Left hindlimb (tissue), 1 donor: ENCODE results near the gene AHDC1.

Source experiments
- DNase-seq: peaks from one replicate; pipeline ENCODE4 v3.0.0-alpha.2; 2018

The AHDC1 gene

DNA sequence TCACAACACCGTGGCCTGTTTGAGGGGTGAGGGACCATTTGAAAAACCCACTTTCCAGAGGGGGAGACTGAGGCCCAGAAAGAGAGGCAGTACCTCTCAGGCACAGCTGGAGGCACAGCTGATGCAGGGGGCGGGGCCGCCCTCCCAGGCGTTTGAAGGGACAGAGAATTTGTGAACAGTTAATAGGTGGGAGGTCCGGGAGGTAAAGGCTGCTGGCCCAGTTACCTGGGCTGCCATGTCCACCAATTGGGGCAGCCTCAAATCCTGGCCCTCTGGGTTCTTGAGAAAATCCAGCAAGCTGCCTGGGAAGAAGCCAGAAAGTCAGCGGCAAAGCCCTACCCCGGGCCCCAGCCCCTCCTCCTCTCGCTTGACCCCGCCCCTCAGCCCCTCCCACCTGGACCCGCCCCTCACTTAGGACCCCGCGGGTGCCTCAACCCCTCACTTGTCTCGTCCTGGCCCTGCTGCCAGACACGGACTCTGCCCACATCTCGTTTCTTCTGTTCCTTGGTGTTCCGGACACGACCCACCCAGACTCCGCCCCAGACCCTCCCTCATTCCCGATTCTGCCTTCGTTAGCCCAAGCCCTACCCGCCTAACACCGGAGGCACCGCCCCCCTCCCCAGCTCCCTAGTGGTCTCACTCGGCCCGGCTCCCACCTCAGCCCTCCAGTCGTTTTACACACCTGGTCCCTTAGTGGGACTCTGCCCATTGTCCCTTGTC, 10.8 kb upstream of the AHDC1 start:
- DNase-seq: no peak

DNA sequence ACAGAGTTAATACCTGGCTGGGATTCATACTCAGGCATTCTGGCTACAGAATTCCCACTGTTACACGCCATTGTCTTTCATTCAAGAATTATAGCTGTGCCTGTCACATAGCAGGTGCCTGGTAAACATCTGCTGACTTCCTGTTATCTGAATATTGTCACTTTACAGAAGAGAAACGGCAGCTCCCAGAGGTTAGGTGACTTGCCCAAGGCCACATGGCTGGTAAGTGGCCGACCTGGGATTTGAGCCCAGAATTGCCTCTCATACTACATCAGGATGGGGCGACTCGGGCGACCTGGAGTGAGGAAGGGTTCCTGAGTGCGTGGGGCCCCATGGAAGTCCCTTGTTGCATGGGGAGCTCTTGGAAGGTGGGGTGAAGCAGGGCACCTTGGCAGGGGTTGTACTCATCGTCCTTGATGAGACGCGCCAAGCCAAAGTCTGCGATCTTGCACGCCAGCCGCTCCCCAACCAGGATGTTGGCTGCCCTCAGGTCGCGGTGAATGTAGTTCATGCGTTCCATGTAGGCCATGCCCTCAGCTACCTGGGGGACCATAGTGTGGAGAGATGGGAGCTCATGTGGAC, 10.2 kb upstream of the AHDC1 start:
- DNase-seq: no peak

DNA sequence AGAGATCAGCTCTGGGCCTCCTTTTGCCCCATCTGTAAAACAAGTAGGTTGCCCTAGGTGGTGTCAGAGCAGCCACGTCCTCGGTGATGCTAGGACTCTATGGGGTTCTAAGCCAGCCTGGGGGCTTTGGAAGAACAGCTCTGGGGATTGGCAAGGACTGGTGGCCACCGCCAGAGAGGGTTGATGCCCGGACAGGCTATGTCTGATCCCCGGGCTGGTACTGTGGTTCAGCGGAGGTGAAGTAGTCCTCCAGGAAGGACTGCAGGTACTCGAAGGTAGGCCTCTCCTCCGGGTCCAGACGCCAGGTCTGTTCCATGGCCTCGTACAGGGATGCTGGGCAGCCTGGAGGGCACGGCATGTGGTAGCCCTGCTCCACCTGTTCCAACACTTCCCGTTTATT, 8.8 kb upstream of the AHDC1 start:
- DNase-seq: no peak

DNA sequence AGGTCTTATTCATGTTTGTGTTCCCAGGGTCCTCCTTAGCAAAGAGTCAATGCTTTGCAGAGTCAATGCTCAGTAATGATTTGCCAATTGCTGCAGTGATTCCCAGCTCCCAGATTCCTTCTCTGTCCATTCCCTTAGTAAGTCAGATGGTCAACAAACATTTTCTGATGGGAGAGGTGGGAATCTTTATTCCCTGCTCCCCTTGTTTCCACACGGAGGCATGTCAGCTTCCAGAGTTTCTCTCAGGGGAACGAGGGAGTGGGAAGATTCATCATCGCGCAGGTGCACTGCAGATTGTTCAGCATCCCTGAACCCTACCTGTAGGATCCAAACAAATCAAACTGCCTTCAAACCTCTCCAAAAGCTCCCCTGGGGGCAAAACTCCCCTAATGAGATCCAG, 7.5 kb upstream of the AHDC1 start:
- no peak for DNase-seq

DNA sequence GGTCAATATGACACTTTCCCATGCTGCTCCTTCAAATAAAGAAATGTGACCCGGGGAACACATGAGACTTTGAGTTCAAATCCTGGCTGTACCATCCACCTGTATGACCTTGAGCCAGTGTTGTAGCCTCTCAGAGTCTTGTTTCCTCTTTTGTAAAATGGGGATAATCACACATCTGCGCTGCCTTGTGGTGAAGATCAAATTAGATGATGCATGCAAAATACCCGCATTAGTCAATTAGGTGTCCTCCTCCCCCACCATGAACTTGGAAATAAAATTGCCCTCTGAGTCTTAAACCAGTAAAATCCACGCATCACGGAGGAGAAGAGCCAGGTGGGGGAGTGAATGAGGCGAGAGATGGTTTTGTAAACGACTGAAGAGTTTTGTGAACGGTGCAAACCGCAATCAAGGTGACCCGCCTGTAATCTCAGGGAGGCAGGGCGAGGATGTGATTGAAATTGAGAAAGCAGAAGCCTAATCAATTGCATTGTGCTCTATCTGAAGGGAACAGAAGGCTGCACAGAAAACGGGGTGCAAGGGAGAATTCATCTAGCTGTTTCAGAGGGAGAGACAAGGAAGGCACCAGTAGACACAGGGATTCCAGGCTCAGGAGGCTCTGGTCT, 5.8 kb upstream of the AHDC1 start:
- DNase-seq: no peak

DNA sequence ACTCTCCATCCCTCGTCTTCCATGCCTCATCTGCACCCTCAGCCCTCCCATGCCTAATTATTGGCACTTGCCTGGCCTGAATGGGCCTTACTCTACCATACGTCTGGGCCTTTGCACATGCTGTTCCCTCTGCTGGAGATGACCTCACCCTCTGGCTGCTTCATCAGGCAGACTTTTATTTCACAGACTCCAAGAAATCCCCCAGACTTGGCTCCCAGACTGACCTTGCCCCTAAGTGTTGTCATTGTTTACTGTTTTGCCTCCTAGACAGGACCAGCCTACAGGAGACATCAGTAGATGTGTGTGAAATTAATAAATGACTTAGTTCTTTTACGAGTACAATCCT, 5.2 kb upstream of the AHDC1 start:
- no peak for DNase-seq

DNA sequence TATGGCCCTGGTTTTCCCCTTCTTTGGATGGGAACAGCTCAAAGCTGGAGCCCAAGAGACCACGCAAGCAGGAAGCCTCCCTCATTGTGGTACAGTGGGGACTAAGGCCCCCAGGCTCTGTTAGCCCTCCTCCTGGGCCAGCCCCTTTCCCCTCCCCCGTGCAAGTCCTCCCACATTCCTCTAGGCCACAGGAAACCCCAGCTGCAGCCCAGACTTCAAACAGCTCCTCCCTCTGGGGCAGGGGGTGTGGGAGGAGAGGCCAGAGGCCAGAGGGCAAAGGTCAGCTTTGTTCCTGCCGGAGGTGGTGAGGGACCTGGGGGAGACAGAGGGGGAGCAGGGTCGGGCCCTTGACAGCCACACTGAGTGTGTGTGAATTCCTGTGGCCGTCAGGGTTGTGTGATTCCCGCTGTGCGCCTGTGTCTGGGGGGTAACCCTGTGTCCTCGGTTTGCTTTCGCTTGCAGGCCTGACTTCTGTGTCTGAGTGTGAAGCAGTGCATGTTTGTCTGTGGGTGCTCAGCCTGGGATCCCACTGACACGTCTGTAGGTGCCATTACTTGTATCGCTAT, 3.4 kb upstream of the AHDC1 start:
- no peak for DNase-seq

DNA sequence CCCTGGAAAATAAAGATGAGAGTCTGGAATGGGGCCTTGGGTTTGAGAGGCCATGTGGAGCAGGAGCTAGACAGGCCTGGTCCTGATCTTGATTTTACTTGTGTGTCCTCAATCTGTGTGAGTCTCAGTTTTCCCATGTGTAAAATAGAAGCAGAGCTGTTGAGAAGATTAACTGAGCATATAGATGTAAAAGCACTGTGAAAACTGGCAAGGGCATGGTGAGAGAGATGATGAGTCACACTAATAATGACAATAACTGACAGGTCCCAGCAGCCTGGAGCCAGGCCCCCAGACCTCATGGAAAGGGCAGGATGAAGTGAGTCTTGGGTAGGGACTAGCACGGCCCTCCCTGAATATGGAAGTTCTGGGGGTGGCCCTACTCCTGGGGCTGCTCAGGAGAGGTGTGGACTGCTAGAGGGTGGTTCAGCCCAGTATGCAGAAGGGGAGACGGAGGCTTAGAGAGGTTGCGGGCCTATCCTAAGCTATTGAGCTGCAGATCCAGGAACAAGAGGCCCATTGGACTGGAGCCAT, 2.8 kb upstream of the AHDC1 start:
- DNase-seq: no peak

DNA sequence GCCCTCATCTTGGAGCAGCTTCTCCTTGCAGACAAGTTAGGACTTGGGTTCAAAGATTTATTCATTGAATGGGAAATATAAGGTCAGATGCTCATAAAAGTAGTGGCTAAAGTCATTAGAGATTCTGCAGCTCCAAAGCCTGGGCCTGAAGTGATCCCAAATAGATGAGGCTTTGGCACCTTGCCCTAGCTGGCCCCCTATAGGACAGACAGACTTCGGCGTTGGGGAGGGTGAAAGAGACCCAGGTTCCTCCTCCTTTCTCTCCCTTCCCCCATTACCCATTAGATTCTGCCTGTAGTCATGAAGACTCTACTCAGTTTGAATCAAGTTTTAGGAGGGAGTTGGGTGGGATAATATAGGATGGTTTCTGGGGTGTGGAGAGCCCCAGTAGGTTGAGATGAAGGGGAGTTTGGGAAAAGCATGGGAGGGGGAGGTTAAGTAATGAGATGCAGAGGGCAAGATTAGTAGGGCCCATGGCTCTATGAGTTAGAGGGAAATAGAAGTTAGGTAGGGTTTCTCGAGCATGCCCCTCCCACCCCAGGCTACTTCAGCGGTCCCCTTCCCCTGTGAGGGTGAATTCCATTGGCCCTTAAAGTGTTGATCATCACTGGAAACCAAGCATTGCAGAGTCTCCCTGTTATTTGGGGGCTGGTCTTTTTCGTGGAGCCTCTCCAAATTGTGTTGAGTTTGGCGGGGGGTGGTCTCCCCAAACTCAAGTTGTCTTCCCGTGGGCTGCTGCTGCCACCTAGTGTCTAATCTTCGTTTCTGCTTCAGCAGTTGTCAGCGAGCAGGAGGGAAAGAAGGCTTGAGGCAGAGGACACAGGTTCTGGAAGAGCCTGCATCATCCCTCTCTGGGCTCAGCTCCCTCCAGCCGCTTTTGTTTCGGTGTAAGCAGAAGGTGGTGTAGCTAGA, 2.1 kb upstream of the AHDC1 start:
- peak; percentile 78 for DNase-seq

DNA sequence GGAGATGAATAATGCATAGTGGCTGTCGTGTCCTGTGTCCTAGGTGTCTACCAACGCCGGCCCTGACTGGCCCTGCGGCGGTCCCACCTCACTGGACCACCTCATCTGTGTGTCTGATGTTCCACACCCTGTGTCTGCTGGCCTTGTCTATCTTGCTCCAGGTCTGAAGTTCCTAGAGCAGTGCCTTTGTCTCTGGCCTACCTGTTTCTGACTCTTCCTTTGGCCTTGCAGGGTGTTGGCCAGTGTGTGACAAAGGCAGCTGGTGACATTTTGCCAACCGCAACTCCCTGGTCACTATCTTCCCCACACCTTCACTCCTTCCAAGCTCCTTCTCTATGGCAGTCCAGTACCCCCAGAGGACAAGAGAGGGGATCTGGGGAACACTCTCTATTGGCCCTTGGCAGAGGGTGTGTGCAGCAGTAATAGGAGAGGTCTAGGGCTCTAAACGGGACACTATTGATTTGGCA, 1.4 kb upstream of the AHDC1 start:
- no peak for DNase-seq

DNA sequence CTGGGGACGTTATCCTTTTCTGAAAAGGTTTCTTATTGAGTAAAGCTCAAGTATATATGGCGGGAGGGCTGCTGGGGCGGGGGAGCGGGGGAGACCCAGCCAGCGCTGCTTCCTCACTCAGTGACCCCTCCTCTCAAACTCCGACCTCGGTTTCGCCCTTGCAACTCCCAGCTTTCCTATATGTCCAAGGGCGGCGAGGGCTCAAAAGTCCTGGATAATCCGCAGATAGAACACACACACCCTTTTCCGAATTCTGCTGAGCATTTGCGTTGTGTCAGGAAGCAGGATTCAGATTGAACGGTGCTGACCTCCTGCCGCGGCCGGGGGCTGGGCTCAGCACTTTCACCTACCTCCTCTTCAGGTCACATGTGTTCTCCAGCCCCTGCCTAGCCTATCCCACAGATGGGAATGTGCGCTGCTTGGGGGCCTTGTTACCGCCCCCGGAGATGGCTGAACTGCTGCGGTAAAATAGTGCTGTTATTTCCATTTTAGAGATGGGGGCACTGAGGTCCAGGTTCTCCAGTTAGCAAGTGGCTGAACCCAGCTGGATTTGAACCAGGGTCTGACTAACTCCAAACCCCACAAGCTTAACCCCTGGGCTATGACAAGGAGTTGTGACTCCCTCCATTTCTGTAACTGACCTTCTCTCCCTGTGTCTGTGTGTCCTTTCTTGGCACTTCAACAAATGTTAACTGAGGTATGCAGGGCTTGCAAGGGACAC, 795 bp upstream of the AHDC1 start:
- no peak for DNase-seq

DNA sequence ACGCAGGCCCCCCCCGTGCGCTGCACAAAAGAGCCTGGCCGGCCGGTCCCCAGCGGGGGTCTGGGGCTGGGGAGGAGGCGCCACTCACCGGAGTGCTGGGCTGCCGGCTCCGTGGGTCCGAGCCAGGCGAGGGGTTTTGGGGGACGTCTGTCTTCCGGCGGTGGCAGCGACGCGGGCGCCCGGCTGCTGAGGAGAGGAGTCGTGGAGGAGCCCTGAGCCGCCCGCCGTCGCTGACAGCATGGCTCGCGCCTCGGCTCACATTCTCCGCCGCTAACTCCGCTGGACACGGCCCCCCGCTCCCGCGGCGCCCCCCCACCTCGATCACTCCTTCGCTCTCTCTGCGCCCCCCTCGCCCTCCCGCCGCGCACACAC, 649 bp downstream of the AHDC1 start:
- DNase-seq: no peak

DNA sequence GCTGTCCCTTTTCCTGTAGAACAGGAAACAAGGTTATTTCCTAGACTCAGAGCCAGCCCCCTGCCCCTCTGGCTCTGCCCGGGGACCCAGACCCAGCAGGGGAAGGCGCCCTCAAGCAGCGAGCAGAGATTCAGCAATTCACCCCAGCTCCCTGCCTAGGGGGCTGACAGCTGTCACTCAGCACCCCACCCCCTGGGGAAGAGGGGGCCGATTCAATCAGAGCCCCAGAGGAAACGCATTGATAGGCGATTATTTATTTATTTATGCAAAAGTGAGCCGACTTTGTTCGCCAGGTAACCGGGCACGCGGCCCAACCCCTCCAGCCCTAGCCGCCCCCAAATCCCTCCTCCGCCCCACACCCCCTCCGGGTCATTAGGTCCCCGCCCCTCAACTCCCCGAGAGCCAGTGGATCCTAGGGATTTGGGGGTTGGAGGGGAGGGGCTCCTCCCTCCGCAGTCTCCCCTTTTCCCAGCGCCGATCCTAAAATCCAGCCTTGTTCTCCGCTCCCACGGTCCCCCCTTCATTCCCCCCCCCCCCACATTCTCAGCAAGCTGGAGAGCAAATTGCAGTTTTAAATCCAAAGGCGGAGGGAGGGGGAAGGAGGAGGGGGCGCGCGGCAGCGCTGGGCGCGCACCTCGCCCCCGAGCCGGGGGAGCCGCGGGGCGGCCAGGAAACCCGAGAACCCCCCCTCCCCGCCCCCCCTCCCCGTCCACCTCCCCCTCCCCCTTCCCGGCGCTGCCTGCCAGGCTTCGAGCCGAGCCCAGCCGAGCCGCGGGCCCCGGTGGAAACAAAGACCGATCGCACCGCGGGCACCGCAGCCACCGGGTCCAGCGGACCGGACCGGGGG, 1.3 kb downstream of the AHDC1 start:
- peak; percentile 81 for DNase-seq

DNA sequence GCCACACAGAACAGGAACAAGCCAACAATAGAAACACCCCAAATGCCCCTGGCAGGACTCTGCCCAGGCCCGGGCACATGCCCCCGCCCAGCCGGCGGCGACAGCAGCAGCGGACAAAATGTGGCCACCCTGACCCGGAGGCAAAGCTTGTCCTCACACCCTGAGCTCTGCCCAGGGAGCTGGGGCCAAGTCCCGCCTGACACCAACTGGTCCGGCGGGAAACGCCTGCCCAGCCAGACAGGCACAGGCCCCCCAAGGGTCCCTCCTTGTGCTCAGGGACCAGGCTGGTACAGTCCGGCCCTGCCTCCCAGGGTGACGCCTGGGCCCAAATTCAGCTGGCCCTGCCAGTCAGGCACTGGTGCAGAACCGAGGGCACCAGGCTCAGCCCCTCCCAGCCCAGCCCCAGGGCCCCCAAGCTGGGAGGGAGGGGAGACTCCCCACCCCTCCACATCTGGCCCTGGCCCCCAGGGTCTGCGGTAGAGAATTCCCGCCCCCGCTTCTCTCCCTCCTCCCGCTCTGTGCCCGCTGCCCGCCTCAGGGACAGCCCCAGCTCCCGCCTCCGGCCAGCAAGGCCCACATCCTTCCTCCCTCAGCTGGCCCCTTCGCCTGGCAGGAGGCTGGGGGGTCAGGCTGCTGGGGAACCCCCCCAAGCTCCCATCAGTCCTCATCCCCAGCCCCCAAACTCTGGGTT, 2.0 kb downstream of the AHDC1 start:
- DNase-seq: peak; percentile 75

DNA sequence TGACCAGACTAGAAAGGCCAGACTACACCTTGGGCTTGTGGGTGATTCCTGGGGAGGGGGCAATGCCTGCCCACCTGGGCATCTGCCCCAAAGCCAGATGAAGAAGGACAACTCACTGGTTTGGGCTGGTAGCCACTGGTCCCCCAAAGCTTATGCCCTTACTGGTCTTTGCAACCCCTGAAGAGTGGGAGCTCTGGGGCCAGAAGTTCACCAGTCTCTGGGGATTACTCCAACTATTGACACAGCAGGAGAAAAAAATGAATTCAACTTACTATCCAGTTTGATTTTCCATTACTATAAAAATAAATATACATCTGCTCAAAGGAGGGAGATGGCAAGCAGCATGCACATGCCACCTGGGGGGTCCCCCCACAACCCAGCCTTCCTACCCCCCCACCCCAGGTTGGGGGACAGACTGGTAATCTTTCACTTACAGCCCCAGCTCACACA, 2.6 kb downstream of the AHDC1 start:
- DNase-seq: no peak

DNA sequence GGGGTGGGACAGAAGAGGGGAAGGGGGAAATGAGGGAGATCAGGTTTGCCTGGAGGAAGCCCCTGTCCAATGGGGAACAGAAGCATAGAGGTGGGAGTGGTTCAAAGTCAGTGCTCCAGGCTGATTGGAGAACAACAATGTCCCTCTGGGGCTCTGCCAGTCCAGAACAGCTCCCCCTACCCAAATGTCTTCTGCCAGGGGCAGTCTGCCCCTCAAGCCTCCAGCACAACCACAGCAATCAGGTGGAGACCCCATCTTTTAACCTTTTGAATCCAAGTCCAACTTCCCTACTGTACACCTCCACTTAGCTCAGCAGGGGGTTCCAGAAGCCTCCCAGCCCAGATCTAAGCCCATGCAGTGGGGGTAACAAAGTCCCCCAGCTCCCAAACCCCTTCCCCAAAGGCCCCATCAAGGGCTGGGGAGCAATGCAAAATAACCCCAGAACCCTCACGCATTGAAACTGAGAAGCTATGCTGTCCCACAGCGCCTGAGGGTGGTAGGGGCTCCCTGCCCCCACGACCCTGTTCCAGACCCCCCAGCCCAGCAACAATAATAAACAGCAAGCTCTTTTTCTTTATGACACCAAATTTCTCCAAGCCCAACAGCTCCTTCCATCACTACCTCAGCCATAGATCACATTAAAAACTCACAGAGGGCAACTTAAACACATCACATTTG, 3.3 kb downstream of the AHDC1 start:
- DNase-seq: peak; percentile 21

DNA sequence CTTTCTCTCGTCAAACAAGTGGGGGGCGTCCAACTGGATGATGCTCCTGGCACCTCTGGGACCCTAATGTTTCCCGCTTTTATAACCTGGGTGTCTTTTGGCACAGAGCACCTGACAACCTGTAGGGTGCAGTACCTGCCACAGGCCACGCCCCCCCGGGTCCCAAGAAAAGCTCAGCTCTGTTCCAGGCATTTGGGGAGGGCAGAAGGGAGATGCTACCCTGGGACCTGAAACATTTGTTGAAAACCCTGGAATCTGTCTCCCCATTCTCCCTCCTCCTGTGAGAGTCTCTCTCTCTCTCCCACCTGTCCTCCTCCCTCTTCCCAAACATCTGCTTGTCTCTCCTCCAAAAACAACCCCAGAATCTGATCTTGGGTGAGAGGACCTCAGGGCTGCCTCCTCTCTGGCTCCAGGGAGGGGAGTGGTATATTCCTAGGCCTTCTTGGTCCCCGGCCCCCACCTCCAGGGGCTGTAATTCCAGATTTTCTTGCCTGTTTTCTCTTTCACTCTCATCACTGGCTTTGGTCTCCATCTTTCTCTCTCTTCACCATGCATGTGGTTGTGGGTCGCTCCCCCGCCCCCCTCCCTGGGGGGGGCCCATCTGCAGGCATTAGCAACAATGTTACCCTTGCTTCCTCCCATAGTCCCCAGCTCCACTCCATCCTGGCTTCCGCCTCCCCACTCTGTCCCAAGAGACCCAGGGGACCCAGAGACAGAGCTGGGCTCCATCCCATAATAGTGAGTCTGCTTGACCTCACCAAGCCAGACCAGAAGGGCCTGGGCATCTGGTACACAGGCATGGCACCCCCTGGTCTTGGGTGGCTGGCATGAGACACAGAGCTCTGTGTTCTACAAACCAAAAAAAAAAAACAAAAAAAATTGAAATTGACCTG, 4.1 kb downstream of the AHDC1 start:
- DNase-seq: peak; percentile 29

DNA sequence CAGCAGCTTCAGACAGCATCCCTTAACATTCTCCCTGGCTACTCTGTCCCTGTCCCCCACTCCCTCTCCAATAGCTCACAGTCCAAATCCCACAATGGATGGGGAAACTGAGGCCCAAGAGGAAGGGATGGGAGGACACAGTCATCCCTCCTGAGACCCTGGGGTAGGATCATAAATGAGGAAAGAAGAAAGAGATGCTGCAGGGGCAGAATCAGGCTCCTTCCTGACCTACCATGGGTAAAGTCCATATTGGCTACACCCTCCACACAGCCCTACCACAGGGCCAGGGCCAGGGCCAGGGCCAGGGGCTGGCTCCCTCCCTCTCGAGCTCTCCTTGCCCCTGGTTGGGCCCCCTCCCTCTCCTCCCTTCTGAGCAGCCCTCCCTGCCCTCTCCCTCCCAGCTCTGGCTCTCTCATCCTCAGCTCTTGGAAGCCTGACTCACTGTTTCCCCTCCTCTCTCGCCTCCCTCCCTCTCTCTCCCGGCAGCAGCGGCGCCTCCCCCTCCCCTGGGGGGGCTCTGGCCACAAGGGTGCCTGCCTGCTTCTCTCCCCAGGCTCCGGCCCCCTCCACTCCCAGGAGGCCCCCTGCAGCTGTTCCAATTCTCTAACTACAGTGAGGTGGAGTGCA, 4.9 kb downstream of the AHDC1 start:
- peak; percentile 89 for DNase-seq
